NCI-H2171 treated with DMSO at 0.1 percent for 48 hours (cell line): ENCODE results near the gene REEP6.
"Not testable (repeated sequence)": the region's sequence is repeated elsewhere in the genome, so short reads cannot be mapped to it uniquely, and the experiment has no call there.

Source experiments
- DNase-seq: peaks from one replicate; lab custom pipeline; 2025; lab: John Stamatoyannopoulos, UW

The REEP6 gene

GRCh38 chr19:1472231-1473084 lies 18.5 kb upstream of the REEP6 start:
- peak; percentile 43 for DNase-seq

GRCh38 chr19:1473085-1473851 lies 17.7 kb upstream of the REEP6 start:
- DNase-seq, result no peak

- DNase-seq, result no peak
Measured at GRCh38 chr19:1474011-1474764, 16.8 kb upstream of the REEP6 start.

- no peak for DNase-seq
Measured at GRCh38 chr19:1474765-1475351, 16.1 kb upstream of the REEP6 start.

GRCh38 chr19:1475751-1476437 lies 15.1 kb upstream of the REEP6 start:
- no peak for DNase-seq

- not testable (repeated sequence) for DNase-seq
Measured at GRCh38 chr19:1477056-1477455, 13.9 kb upstream of the REEP6 start.

- peak; percentile 93 for DNase-seq
Measured at GRCh38 chr19:1478934-1479707, 11.9 kb upstream of the REEP6 start, which contains the start of gene C19orf25. C19orf25 (minus strand) TSS chr19:1479215; CDS start chr19:1478903, 312 bp downstream.

- no peak for DNase-seq
Measured at GRCh38 chr19:1481224-1481892, 9.6 kb upstream of the REEP6 start.

GRCh38 chr19:1481893-1482360 lies 9.1 kb upstream of the REEP6 start:
- DNase-seq, result no peak

- no peak for DNase-seq
Measured at GRCh38 chr19:1482361-1483130, 8.4 kb upstream of the REEP6 start.

GRCh38 chr19:1483131-1483978 lies 7.6 kb upstream of the REEP6 start:
- DNase-seq, result no peak

- no peak for DNase-seq
Measured at GRCh38 chr19:1483979-1484428, 7.0 kb upstream of the REEP6 start.

- no peak for DNase-seq
Measured at GRCh38 chr19:1486720-1487575, 4.0 kb upstream of the REEP6 start.

GRCh38 chr19:1487576-1488281 lies 3.3 kb upstream of the REEP6 start:
- DNase-seq, result no peak

- DNase-seq, result no peak
Measured at GRCh38 chr19:1488282-1488601, 2.7 kb upstream of the REEP6 start.

- no peak for DNase-seq
Measured at GRCh38 chr19:1489463-1490310, 1.3 kb upstream of the REEP6 start.
